Mesendoderm (in vitro differentiated cells): ENCODE results near the gene ARHGAP19. TPM values are rescaled to one million over a fixed set of nuclear protein-coding genes. Genes with fewer than 3 reads are reported as not detected.
A peak's percentile ranks its signal among the peaks of the same experiment; 100 is the strongest.

Source experiments
- DNase-seq: peaks from one replicate; pipeline ENCODE4 v3.0.0; 2013
- H2AK5ac ChIP-seq: 2 replicates; pipeline ENCODE4 v1.6.1; 2013; ENCODE audit warnings: low read length, inconsistent platforms
- H2BK120ac ChIP-seq: 2 replicates; pipeline ENCODE4 v1.6.1; 2013; ENCODE audit warnings: low read depth, mild to moderate bottlenecking, low read length, moderate library complexity, mixed read lengths
- H2BK15ac ChIP-seq: replicated peaks from 2 replicates; pipeline ENCODE4 v1.6.1; 2013; ENCODE audit warnings: low read depth, mild to moderate bottlenecking, moderate library complexity
- H2BK5ac ChIP-seq: 2 replicates; pipeline ENCODE4 v1.6.1; 2013; ENCODE audit warnings: low read length, inconsistent platforms
- H3K18ac ChIP-seq: 2 replicates; pipeline ENCODE4 v1.6.1; 2013; ENCODE audit warnings: mild to moderate bottlenecking, low read length, mixed read lengths
- H3K23ac ChIP-seq: one replicate; pipeline ENCODE4 v1.6.1; 2013; ENCODE audit warnings: low read length
- H3K27ac ChIP-seq: 2 replicates; pipeline ENCODE4 v1.5.1; 2013; ENCODE audit warnings: low read depth, mild to moderate bottlenecking, inconsistent platforms, low read length, moderate library complexity
- H3K27me3 ChIP-seq: 2 replicates; pipeline ENCODE4 v1.6.1; 2013; ENCODE audit warnings: low read length, control low read depth, mild to moderate bottlenecking, inconsistent platforms; ENCODE audit not compliant: insufficient read depth, poor library complexity
- H3K36me3 ChIP-seq: 2 replicates; pipeline ENCODE4 v1.6.1; 2013; ENCODE audit warnings: low read length, inconsistent platforms; ENCODE audit not compliant: control insufficient read depth, insufficient read depth
- H3K4ac ChIP-seq: one replicate; pipeline ENCODE4 v1.6.1; 2013; ENCODE audit warnings: low read depth, mild to moderate bottlenecking, low read length, moderate library complexity
- H3K4me1 ChIP-seq: 2 replicates; pipeline ENCODE4 v1.6.1; 2013; ENCODE audit warnings: low read depth, low read length, inconsistent platforms; ENCODE audit not compliant: control insufficient read depth
- H3K4me2 ChIP-seq: 2 replicates; pipeline ENCODE4 v1.6.1; 2013; ENCODE audit warnings: low read length
- H3K4me3 ChIP-seq: 2 replicates; pipeline ENCODE4 v1.5.1; 2013; ENCODE audit warnings: mild to moderate bottlenecking, low read length
- H3K56ac ChIP-seq: one replicate; pipeline ENCODE4 v1.6.1; 2013; ENCODE audit warnings: low read length
- H3K79me1 ChIP-seq: 2 replicates; pipeline ENCODE4 v1.6.1; 2013; ENCODE audit warnings: low read length, inconsistent platforms
- H3K79me2 ChIP-seq: 2 replicates; pipeline ENCODE4 v1.6.1; 2013; ENCODE audit warnings: mild to moderate bottlenecking, low read length; ENCODE audit not compliant: control insufficient read depth, insufficient read depth
- H3K9ac ChIP-seq: 2 replicates; pipeline ENCODE4 v1.6.1; 2013; ENCODE audit warnings: low read length, inconsistent platforms
- H4K5ac ChIP-seq: one replicate; pipeline ENCODE4 v1.6.1; 2013; ENCODE audit warnings: low read length
- H4K8ac ChIP-seq: one replicate; pipeline ENCODE4 v1.6.1; 2013; ENCODE audit warnings: low read depth, mild to moderate bottlenecking, control low read depth, low read length, moderate library complexity
- WGBS: extraction: QIAGEN DNeasy Blood & Tissue Kit; methylation state at CpG from one replicate; pipeline ENCODE4 v1.1.7; 2013; ENCODE audit warnings: low lambda C conversion rate, missing lambda C conversion rate; ENCODE audit not compliant: insufficient coverage; ENCODE audit errors: extremely low coverage; 5-methylcytosine and 5-hydroxymethylcytosine counted together
- polyA plus RNA-seq, 2 experiments: library from polyadenylated mRNA; stranded (reverse); fragments of 200-250 nt; gene quantifications; one replicate each; pipeline ENCODE4 v1.2.3, GENCODE V29; 2013

Gene ARHGAP19
- polyA plus RNA-seq (2013, experiment 1 of 2) = 29.4 TPM
- polyA plus RNA-seq (2013, experiment 2 of 2) = 28.1 TPM

GRCh38 chr10:97292097-97292861 is at the start of gene ARHGAP19:
TSS of gene ARHGAP19 (minus strand) at chr10:97292637. CDS start at chr10:97292627, 10 bp downstream.
- no peak within 1 kb of the TSS for H2AK5ac ChIP-seq
- H3K27me3 ChIP-seq = no peaks in the 10 kb centered on the region
- peak within 1 kb of the TSS; percentile 82 for H3K4me2 ChIP-seq
- H4K8ac ChIP-seq = no peak within 1 kb of the TSS
- H3K79me2 ChIP-seq = no peaks in the 10 kb centered on the region
- no peak within 1 kb of the TSS for H2BK120ac ChIP-seq
- H3K36me3 ChIP-seq = no peaks in the 10 kb centered on the region
- H3K18ac ChIP-seq = peak within 1 kb of the TSS; percentile 75
- peak within 1 kb of the TSS; percentile 15 for H2BK15ac ChIP-seq
- H3K4ac ChIP-seq = peak within 1 kb of the TSS; percentile 83
- H3K56ac ChIP-seq = peak within 1 kb of the TSS; percentile 98
- peak; percentile 100 for DNase-seq
- H3K4me3 ChIP-seq = peak within 1 kb of the TSS; percentile 94
- peak within 1 kb of the TSS; percentile 95 for H3K9ac ChIP-seq
- no peak within 1 kb of the TSS for H3K23ac ChIP-seq
- H4K5ac ChIP-seq = no peak within 1 kb of the TSS
- H3K4me1 ChIP-seq = no peaks in the 10 kb centered on the region
- H2BK5ac ChIP-seq = peak within 1 kb of the TSS; percentile 80
- H3K79me1 ChIP-seq = no peaks in the 10 kb centered on the region
- peak within 1 kb of the TSS; percentile 99 for H3K27ac ChIP-seq
- WGBS = no CpG with 5 or more reads among the region's 55 CpGs

- no peaks in the 10 kb centered on the region for H3K27me3 ChIP-seq
- no peak overlapping the region for H3K4me3 ChIP-seq
- no peak overlapping the region for H3K27ac ChIP-seq
- H2BK15ac ChIP-seq = no peak overlapping the region
- H4K5ac ChIP-seq = no peak overlapping the region
- no peak overlapping the region for H3K4ac ChIP-seq
- H3K36me3 ChIP-seq = no peaks in the 10 kb centered on the region
- H2BK120ac ChIP-seq = no peak overlapping the region
- no peaks in the 10 kb centered on the region for H3K79me2 ChIP-seq
- no peak for DNase-seq
- no peak overlapping the region for H3K9ac ChIP-seq
- H3K23ac ChIP-seq = no peak overlapping the region
- H2BK5ac ChIP-seq = no peak overlapping the region
- no peak overlapping the region for H4K8ac ChIP-seq
- H3K4me2 ChIP-seq = no peak overlapping the region
- H3K4me1 ChIP-seq = no peaks in the 10 kb centered on the region
- H3K56ac ChIP-seq = no peak overlapping the region
- H3K79me1 ChIP-seq = no peaks in the 10 kb centered on the region
- H3K18ac ChIP-seq = no peak overlapping the region
- no peak overlapping the region for H2AK5ac ChIP-seq
- no CpG with 5 or more reads among the region's 2 CpGs for WGBS
Measured at GRCh38 chr10:97341416-97341815, 49.0 kb upstream of the ARHGAP19 start.

GRCh38 chr10:97338041-97338440 is 45.6 kb upstream of the ARHGAP19 start:
- Histone ChIP-seq H3K79me1 (no peaks in the 10 kb centered on the region), H3K4me3 (no peak overlapping the region), H3K4ac (no peak overlapping the region), H3K56ac (no peak overlapping the region), H3K9ac (no peak overlapping the region), H4K5ac (no peak overlapping the region), H3K36me3 (no peaks in the 10 kb centered on the region), H3K18ac (no peak overlapping the region), H3K27me3 (no peaks in the 10 kb centered on the region), H2BK5ac (no peak overlapping the region), H3K4me2 (no peak overlapping the region), H2AK5ac (no peak overlapping the region), H3K23ac (no peak overlapping the region), H4K8ac (no peak overlapping the region), H2BK120ac (no peak overlapping the region), H2BK15ac (no peak overlapping the region), H3K4me1 (no peaks in the 10 kb centered on the region), H3K27ac (no peak overlapping the region), H3K79me2 (peaks cover 1% of the 10 kb centered on the region)
- no CpG with 5 or more reads among the region's 5 CpGs for WGBS
- no peak for DNase-seq

GRCh38 chr10:97336942-97337831 is 44.8 kb upstream of the ARHGAP19 start:
- no peak overlapping the region for H2BK15ac ChIP-seq

GRCh38 chr10:97336446-97336845 is 44.0 kb upstream of the ARHGAP19 start:
- H2BK15ac ChIP-seq = no peak overlapping the region
- H3K79me2 ChIP-seq = peaks cover 6% of the 10 kb centered on the region
- H3K4me1 ChIP-seq = peaks cover 1% of the 10 kb centered on the region
- no peak for DNase-seq
- no peak overlapping the region for H3K4me3 ChIP-seq
- H3K9ac ChIP-seq = no peak overlapping the region
- no peak overlapping the region for H3K4ac ChIP-seq
- H3K18ac ChIP-seq = no peak overlapping the region
- no peak overlapping the region for H3K4me2 ChIP-seq
- no peaks in the 10 kb centered on the region for H3K27me3 ChIP-seq
- H2BK120ac ChIP-seq = no peak overlapping the region
- H3K27ac ChIP-seq = no peak overlapping the region
- no peak overlapping the region for H2AK5ac ChIP-seq
- WGBS = no CpG with 5 or more reads among the region's 5 CpGs
- no peaks in the 10 kb centered on the region for H3K36me3 ChIP-seq
- no peak overlapping the region for H2BK5ac ChIP-seq
- no peak overlapping the region for H4K5ac ChIP-seq
- no peak overlapping the region for H3K56ac ChIP-seq
- no peak overlapping the region for H4K8ac ChIP-seq
- no peak overlapping the region for H3K23ac ChIP-seq
- H3K79me1 ChIP-seq = peaks cover 2% of the 10 kb centered on the region

More at GRCh38 chr10:97336942-97337831, 44.8 kb upstream of the ARHGAP19 start:
- no peak overlapping the region for H3K4ac ChIP-seq
- peak overlapping the region; percentile 22 for H3K27ac ChIP-seq
- no peak overlapping the region for H2BK120ac ChIP-seq
- no peak overlapping the region for H2BK5ac ChIP-seq
- H4K8ac ChIP-seq = no peak overlapping the region
- H3K27me3 ChIP-seq = no peaks in the 10 kb centered on the region
- H4K5ac ChIP-seq = no peak overlapping the region
- H3K18ac ChIP-seq = no peak overlapping the region
- no peaks in the 10 kb centered on the region for H3K36me3 ChIP-seq
- peak; percentile 80 for DNase-seq
- no peaks in the 10 kb centered on the region for H3K79me1 ChIP-seq
- no peak overlapping the region for H3K4me3 ChIP-seq
- H3K4me1 ChIP-seq = no peaks in the 10 kb centered on the region
- WGBS = no CpG with 5 or more reads among the region's 11 CpGs
- H2AK5ac ChIP-seq = no peak overlapping the region
- no peak overlapping the region for H3K9ac ChIP-seq
- H3K23ac ChIP-seq = no peak overlapping the region
- H3K4me2 ChIP-seq = no peak overlapping the region
- H3K56ac ChIP-seq = no peak overlapping the region
- peaks cover 5% of the 10 kb centered on the region for H3K79me2 ChIP-seq
